Caco-2 (cell line): Measurements from ENCODE around the gene FRAS1. TPM values are rescaled to one million over a fixed set of nuclear protein-coding genes. Genes with fewer than 3 reads are reported as not detected.
"Not testable (repeated sequence)": the region's sequence is repeated elsewhere in the genome, so short reads cannot be mapped to it uniquely, and the experiment has no call there.

Experiments
- BruUV-seq: library from RNA; stranded (reverse); fragments of 400-500 nt; replicated peaks from 2 replicates; lab custom pipeline; 2021; lab: Mats Ljungman, UMichigan
- CTCF ChIA-PET: fragments of 300-600 bp; sonication (Branson Sonifier 250); formaldehyde crosslinking; loops from one replicate; lab custom pipeline; 2022; ENCODE audit warnings: antibody characterized with exemption; lab: Charles Lee
- POLR2A ChIA-PET: fragments of 300-600 bp; sonication (Branson Sonifier 250); formaldehyde crosslinking; loops from one replicate; lab custom pipeline; 2022; ENCODE audit warnings: antibody characterized with exemption; lab: Charles Lee
- DNase-seq, 2 experiments: peaks; one replicate each; pipeline versions ENCODE4 v3.0.0 to v3.0.0-alpha.2; 2020 to 2022
- H3K27me3 ChIP-seq: replicated peaks from 2 replicates; pipeline ENCODE4 v1.6.0; 2011; ENCODE audit warnings: low read length; ENCODE audit not compliant: control insufficient read depth, insufficient read depth
- H3K36me3 ChIP-seq: 2 replicates; pipeline ENCODE4 v1.5.1; 2011; ENCODE audit warnings: low read length; ENCODE audit not compliant: control insufficient read depth, insufficient read depth
- H3K4me1 ChIP-seq: fragments of 250-450 bp; sonication (Bioruptor Pico); 2 replicates; pipeline ENCODE4 v1.5.1; 2020; ENCODE audit warnings: mild to moderate bottlenecking
- H3K4me3 ChIP-seq: 2 replicates; pipeline ENCODE4 v1.5.1; 2011; ENCODE audit warnings: low read depth, mild to moderate bottlenecking, control low read depth, low read length
- H3K9me3 ChIP-seq: fragments of 250-450 bp; sonication (Bioruptor Pico); 2 replicates; pipeline ENCODE4 v1.5.1; 2020; ENCODE audit warnings: mild to moderate bottlenecking, moderate library complexity
- H3K27ac Mint-ChIP-seq: one replicate; pipeline ENCODE4 v1.8.0; 2022; ENCODE audit warnings: mixed read lengths; ENCODE audit not compliant: unreplicated experiment
- H3K27me3 Mint-ChIP-seq: one replicate; pipeline ENCODE4 v1.8.0; 2022; ENCODE audit warnings: mixed read lengths; ENCODE audit not compliant: insufficient read depth, unreplicated experiment
- H3K36me3 Mint-ChIP-seq: one replicate; pipeline ENCODE4 v1.8.0; 2022; ENCODE audit warnings: mild to moderate bottlenecking, mixed read lengths; ENCODE audit not compliant: insufficient read depth, unreplicated experiment
- H3K4me1 Mint-ChIP-seq: one replicate; pipeline ENCODE4 v1.8.0; 2022; ENCODE audit warnings: low read depth, mixed read lengths; ENCODE audit not compliant: unreplicated experiment
- H3K4me3 Mint-ChIP-seq: one replicate; pipeline ENCODE4 v1.8.0; 2022; ENCODE audit warnings: mild to moderate bottlenecking, moderate library complexity, mixed read lengths; ENCODE audit not compliant: unreplicated experiment
- H3K9me3 Mint-ChIP-seq: one replicate; pipeline ENCODE4 v1.8.0; 2022; ENCODE audit warnings: mixed read lengths; ENCODE audit not compliant: unreplicated experiment
- CTCF ChIP-seq, 2 experiments: fragments of 200-600 bp in 1 of 2; IDR thresholded peaks; 1 replicate in 1 of 2; 2 replicates in 1 of 2; pipeline versions ENCODE4 v1.5.1 to v1.8.0; 2011 to 2022; ENCODE audit warnings: antibody characterized with exemption in 1 of 2, control low read depth in 1 of 2, inconsistent platforms in 1 of 2, low read depth in 1 of 2, low read length in 1 of 2, mild to moderate bottlenecking in 1 of 2, moderate library complexity in 1 of 2; ENCODE audit not compliant: insufficient read depth in 1 of 2, severe bottlenecking in 1 of 2, unreplicated experiment in 1 of 2
- intact Hi-C: fragments of 100-400 bp; cut with micrococcal nuclease; formaldehyde crosslinking; loops from one replicate; pipeline ENCODE4 v1.10.0; 2022; ENCODE audit not compliant: unreplicated experiment
- total RNA-seq: library from RNA; stranded (reverse); gene quantifications from 2 replicates; pipeline ENCODE4 v1.2.3, GENCODE V29; 2022

Gene FRAS1
- total RNA-seq, 1 experiment from 2014 or later = 40.8 TPM

GRCh38 chr4:78091534-78091933 is 34.4 kb downstream of the FRAS1 start:
- Histone ChIP-seq H3K36me3 (peaks cover 1% of the 10 kb centered on the region; the same call in 1 of the 2 replicates), H3K4me1 (no peaks in the 10 kb centered on the region), H3K9me3 (no peaks in the 10 kb centered on the region), H3K4me3 (no peak overlapping the region), H3K27me3 (no peaks in the 10 kb centered on the region)
- ChIA-PET POLR2A (no interaction called here), CTCF (no interaction called here)
- intact Hi-C loops = no loop called here
- no TSS peak for BruUV-seq
- DNase-seq = no peak
- no peak for TF ChIP-seq CTCF (IDR thresholded peaks at IDR 0.05; ENCODE audit: insufficient read depth in 1 of 2, low read depth in 1 of 2, low read length in 1 of 2, severe bottlenecking in 1 of 2, unreplicated experiment in 1 of 2)
- Mint-ChIP-seq H3K36me3 (no peaks in the 10 kb centered on the region), H3K4me1 (no peaks in the 10 kb centered on the region), H3K27me3 (no peaks in the 10 kb centered on the region), H3K4me3 (no peak overlapping the region), H3K9me3 (peaks cover 2% of the 10 kb centered on the region), H3K27ac (no peak overlapping the region)

- H3K36me3 Mint-ChIP-seq, H3K4me1 Mint-ChIP-seq, H3K27me3 Mint-ChIP-seq, DNase-seq, POLR2A ChIA-PET, H3K36me3 ChIP-seq, CTCF ChIA-PET, H3K9me3 Mint-ChIP-seq, BruUV-seq, H3K4me3 Mint-ChIP-seq, intact Hi-C loops, H3K4me3 ChIP-seq, H3K9me3 ChIP-seq, H3K27me3 ChIP-seq, H3K4me1 ChIP-seq, H3K27ac Mint-ChIP-seq: not testable (repeated sequence)
Observed at GRCh38 chr4:78092350-78092749, 35.2 kb downstream of the FRAS1 start.

GRCh38 chr4:78092850-78093249 is 35.7 kb downstream of the FRAS1 start:
- Histone ChIP-seq H3K4me1 (no peaks in the 10 kb centered on the region), H3K36me3 (peaks cover 1% of the 10 kb centered on the region; the same call in 1 of the 2 replicates), H3K27me3 (no peaks in the 10 kb centered on the region), H3K4me3 (no peak overlapping the region), H3K9me3 (0 out of 2 replicates have a peak, but pooled peaks cover 3% of the 10 kb centered on the region)
- Mint-ChIP-seq H3K4me3 (no peak overlapping the region), H3K36me3 (peaks cover 9% of the 10 kb centered on the region), H3K4me1 (no peaks in the 10 kb centered on the region), H3K27me3 (no peaks in the 10 kb centered on the region), H3K27ac (no peak overlapping the region), H3K9me3 (no peaks in the 10 kb centered on the region)
- intact Hi-C loops = no loop called here
- no peak for TF ChIP-seq CTCF (IDR thresholded peaks at IDR 0.05; ENCODE audit: insufficient read depth in 1 of 2, low read depth in 1 of 2, low read length in 1 of 2, severe bottlenecking in 1 of 2, unreplicated experiment in 1 of 2)
- ChIA-PET POLR2A (no interaction called here), CTCF (no interaction called here)
- no peak for DNase-seq
- no TSS peak for BruUV-seq

GRCh38 chr4:78095081-78095480 is 38.0 kb downstream of the FRAS1 start:
- ChIA-PET CTCF (no interaction called here), POLR2A (no interaction called here)
- Histone ChIP-seq H3K4me3 (no peak overlapping the region), H3K36me3 (peaks cover 1% of the 10 kb centered on the region; the same call in 1 of the 2 replicates), H3K9me3 (0 out of 2 replicates have a peak, but pooled peaks cover 3% of the 10 kb centered on the region), H3K27me3 (no peaks in the 10 kb centered on the region), H3K4me1 (no peaks in the 10 kb centered on the region)
- intact Hi-C loops = no loop called here
- Mint-ChIP-seq H3K9me3 (no peaks in the 10 kb centered on the region), H3K27me3 (no peaks in the 10 kb centered on the region), H3K27ac (no peak overlapping the region), H3K4me3 (no peak overlapping the region), H3K4me1 (no peaks in the 10 kb centered on the region), H3K36me3 (peaks cover 9% of the 10 kb centered on the region)
- no TSS peak for BruUV-seq
- no peak for DNase-seq
- no peak for TF ChIP-seq CTCF (IDR thresholded peaks at IDR 0.05; ENCODE audit: insufficient read depth in 1 of 2, low read depth in 1 of 2, low read length in 1 of 2, severe bottlenecking in 1 of 2, unreplicated experiment in 1 of 2)
